GM19438 (cell line): ENCODE data around the gene THOC2.
A peak's percentile ranks its signal among the peaks of the same experiment; 100 is the strongest.
"Not testable (repeated sequence)": the region's sequence is repeated elsewhere in the genome, so short reads cannot be mapped to it uniquely, and the experiment has no call there.

ENCODE experiments used
- ATAC-seq: cut with Tn5 transposase; IDR thresholded peaks from one replicate; pipeline ENCODE4 v1.9.1; 2021; ENCODE audit warnings: low read depth; ENCODE audit not compliant: unreplicated experiment

THOC2 gene

DNA sequence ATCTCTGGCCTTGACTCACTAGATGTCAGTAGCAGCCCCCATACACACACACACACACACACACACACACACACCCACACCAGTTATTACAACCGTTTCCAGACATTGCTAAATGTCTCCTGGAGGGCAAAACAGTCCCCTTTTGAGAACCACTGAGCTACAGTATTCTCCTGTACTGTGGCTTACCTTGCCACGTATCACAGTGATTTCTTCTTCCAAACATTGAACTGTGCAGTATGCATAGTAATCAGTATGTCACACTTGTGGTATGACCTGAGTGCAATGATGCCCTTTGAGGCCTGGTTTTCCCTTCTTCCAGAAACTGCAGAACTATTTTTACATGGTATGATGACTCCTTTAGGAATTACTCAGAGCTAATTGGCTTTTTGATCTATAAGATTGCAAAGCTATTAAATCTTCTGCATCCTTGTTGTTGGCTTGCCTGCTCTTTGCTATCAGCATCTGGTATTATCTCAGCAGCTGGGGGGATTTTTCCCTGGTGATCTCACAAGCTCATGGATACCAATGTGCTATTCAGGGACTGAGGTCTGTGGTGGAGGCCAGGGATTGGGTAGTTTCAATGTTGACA lies 3.6 kb upstream of the THOC2 start:
- ATAC-seq = no peak

DNA sequence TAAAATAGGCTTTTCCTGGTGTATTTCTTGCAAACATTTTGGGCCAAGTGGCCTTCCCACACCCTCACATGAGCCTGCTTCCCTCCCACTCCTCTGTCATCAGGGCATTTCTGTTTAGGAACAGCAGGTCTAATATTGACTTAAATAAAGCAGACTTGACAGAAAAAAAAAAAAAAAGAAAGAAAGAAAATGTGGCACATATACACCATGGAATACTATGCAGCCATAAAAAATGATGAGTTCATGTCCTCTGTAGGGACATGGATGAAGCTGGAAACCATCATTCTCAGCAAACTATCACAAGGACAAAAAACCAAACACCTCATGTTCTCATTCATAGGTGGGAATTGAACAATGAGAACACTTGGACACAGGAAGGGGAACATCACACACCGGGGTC lies 2.3 kb upstream of the THOC2 start:
- not testable (repeated sequence) for ATAC-seq

DNA sequence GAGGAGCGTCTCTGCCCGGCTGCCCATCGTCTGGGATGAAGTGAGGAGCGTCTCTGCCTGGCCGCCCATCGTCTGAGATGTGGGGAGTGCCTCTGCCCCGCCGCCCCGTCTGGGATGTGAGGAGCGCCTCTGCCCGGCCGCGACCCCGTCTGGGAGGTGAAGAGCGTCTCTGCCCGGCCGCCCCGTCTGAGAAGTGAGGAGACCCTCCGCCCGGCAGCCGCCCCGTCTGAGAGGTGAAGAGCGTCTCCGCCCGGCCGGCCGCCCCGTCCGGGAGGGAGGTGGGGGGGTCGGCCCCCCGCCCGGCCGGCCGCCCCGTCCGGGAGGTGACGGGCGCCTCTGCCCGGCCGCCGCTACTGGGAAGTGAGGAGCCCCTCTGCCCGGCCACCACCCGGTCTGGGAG lies 1.2 kb upstream of the THOC2 start:
- ATAC-seq = not testable (repeated sequence)

DNA sequence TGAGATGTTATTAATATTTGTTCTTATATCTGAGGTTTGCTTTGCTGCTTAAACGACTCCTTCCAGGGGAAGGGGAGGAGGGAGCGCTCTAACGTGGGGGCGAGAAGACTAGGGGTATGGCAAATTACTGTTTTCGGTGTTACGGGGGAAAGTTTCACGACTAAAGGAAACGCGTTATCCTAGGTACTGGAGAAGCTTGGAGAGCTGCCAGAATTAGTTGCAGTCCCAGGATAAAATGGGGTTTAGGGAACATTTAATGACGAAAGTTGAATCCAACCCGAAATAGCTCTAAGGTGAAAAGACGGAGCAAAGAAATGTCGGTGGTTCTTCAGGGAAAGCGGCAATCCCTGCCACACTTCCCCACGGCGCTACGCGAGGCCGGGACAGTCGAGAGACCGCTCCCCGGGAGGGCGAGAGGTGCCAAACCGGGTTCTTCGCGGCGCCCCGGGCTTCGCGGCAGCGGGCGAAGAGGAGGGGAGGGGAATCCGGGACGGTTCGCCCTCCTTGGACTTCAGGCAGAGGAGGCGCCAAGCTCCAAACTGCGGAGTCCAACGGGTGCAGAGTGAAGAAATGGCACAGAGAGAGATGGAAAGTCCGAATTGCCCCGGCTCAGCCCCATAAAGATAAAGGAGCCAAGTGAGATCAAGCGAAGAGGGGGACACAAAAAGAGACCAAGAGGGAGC lies 724 bp downstream of the THOC2 start:
- peak; percentile 9 for ATAC-seq

DNA sequence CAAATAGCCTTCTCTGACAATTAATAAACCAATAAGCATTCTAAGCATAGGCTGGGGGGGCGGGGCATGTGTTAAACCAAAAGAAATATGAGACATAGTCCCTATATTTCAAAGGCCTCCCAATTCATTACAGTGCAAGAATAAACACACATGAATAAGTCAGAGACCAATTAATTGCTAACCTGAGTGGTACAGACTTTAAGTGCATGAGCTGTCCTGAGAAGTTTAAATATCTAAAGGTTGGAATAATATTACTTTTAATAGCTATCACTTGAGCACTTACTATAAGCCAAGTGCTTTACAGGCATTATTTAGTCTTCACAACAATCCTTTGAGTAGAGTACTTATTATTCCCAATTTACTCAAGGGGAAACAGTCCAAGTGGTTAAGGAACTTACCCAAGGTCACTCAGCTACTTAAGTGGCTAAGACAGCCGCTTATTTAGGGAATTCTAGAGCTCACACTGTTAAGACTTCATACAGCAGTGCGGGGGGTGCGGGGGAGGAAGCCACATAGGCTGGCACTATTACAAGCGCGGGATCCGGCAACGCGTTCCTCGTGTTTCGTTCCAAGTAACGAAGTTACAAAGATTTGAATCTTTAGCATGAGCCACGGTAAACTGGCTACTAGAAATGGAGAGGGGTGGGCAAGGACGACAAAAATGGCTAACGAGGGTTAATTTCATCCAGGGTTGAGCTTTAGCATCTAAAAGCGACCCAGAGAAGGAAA lies 1.4 kb downstream of the THOC2 start:
- no peak for ATAC-seq

DNA sequence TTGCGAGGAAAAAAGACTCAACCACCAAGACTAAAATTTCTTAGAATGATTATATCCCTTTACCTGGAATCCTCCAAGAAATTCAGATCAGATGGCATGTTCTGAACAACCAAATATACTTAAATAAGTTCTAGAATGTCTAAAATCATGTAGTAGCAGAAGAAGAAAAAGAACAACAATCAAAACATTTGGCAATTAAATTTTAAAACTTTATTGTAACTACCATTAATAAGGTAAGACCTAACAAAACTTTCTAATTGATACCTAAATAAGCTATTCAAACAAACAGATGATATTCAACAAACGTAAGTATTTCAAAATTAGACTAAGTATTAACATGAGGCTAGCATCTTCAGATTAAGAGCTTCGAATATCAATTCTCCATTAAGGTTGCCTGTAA lies 4.3 kb downstream of the THOC2 start:
- no peak for ATAC-seq

DNA sequence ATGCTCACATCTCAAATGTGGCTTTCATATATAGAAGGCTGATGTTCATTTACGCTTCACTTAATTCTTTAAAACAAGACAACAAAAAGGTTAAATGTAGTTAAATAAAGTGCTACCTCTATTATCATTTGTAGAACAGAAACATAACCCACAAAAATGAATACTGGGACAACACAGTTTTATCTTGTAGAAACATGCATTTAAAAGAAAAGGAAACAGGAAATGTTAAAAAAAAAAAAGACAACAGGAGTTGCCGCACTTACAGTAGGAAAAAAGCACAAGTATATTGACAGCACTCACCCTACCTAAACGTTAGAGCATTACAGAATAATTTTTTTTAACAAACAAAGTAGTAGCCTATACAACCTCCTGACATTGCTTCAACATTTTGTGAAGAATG lies 4.8 kb downstream of the THOC2 start:
- no peak for ATAC-seq

DNA sequence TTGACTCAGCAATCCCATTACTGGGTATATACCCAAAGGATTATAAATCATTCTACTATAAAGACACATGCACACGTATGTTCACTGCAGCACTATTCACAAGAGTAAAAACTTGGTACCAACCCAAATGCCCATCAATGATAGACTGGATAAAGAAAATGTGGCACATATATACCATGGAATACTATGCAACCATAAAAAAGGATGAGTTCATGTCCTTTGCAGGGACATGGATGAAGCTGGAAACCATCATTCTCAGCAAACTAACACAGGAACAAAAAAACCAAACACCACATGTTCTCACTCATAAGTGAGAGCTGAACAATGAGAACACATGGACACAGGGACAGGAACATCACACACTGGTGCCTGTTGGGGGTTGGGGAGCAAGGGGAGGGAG lies 10.7 kb downstream of the THOC2 start:
- not testable (repeated sequence) for ATAC-seq

DNA sequence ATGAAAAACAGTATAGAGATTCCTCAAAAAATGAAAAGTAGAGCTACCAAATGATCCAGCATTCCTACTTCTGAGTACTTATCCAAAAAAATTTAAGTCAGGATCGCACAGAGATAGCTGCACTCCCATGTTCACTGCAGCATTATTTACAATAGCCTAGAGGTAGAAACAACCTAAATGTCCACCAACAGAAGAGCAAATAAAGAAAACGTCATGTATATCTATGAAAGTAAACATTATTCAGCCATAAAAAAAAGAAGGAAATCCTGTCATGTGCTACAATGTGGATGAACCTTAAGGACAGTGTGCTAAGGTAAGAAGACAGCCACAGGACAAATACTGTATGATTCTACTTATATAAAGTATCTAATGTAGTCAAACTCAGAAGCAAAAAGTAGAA lies 12.4 kb downstream of the THOC2 start:
- no peak for ATAC-seq

DNA sequence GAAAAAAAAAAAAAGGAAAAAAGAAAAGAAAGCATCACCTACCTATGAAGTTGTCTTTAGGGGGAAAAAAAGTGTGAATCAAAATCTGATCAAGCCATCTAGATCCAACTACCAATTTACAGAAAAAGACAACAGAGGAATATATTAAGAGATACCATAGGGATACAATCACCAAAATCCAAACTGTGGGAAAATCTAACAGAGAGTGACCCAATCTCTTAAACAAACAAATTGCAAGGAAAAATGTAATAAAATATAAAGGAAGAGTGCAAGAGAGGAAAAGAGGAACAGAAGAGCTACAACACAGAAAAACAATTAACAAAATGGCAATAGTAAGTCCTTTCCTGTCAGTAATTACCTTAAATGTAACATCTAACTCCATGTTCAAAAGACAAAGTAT lies 19.0 kb downstream of the THOC2 start:
- no peak for ATAC-seq

DNA sequence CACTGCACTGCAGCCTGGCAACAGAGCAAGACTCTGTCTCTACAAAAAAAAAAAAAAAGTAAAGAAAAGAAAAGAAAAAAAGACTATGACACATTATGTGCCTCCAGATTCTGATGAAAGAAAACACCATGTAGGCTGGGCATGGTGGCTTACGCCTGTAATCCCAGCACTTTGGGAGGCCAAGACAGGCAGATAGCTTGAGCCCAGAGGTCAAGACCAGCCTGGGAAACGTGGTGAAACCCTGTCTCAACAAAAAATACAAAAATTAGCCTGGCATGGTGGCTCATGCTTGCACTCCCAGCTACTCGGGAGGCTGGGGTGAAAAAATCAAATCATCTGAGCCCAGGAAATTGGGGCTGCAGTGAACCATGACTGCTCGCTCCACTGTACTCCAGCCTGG lies 19.4 kb downstream of the THOC2 start:
- no peak for ATAC-seq

DNA sequence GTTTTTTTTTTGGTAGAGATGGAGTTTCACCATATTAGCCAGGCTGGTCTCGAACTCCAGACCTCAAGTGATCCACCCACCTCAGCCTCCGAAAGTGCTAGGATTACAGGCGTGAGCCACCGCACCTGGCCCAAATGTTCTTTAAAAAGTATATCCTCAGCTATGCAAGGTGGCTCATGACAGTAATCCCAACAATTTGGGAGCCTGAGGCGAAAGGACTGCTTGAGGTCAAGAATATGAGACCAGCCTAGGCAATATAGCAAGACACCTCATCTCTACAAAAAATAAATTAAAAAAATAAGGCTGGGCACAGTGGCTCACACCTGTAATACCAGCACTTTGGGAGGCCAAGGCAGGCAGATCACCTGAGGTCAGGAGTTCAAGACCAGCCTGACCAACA lies 21.7 kb downstream of the THOC2 start:
- ATAC-seq = not testable (repeated sequence)

DNA sequence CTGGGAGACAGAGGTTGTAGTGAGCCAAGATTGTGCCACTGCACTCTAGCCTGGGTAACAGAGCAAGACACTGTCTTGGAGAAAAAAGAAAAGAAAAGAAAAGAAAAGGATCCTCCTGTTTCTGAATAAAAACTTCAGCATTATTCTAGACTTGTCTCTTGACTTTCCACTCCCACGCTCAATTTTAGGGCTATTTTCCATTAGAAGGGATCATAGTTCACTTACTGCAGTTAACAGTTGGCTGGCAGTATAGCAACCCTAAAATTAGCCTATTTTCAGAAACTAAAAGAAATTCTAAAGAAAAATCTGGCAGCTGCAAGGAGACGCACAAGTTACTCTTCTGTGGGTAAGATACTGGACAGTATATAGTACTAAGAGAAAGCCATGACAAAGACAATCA lies 28.1 kb downstream of the THOC2 start:
- no peak for ATAC-seq

DNA sequence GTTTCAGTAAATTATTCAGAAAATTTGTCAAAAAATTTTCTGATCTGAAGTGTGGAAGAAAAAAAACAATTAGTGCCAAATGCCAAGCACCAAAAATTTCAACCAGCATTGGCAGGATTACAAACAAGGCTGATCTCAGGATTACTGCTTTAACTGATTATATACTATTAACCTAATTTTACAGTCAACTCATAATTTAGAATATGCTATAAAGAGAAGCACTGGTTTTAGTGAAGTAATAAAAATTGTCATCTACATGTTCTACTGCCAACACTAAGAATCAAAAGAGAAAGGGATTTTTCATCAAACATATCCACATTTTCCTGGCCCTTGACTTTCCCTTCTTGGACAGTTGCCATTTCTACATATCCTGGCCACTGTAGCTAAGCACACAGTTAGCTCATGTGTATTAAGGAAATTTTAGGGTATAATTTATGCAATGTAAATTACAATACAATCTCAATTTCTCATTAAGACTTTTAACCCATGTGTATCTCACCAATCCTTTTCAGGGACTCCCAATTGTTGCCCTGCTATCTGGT lies 33.8 kb downstream of the THOC2 start:
- no peak for ATAC-seq

DNA sequence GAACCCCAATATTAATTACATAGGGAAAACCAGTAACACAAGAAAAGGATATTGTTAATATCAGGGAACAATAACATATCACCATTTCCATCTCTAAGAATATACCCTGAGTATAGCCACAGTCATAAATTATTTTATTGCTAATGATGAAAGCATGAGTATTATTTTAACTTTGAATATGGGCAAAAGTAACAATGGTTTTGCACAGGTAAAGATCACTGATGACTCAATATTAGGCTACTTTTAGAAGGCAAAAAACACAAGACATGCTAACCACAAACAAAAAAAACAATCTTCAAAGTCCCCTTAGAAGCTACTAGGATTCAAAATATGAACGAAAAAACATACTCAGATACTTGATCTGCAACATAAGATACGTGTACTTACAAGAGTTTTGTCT lies 36.5 kb downstream of the THOC2 start:
- no peak for ATAC-seq

DNA sequence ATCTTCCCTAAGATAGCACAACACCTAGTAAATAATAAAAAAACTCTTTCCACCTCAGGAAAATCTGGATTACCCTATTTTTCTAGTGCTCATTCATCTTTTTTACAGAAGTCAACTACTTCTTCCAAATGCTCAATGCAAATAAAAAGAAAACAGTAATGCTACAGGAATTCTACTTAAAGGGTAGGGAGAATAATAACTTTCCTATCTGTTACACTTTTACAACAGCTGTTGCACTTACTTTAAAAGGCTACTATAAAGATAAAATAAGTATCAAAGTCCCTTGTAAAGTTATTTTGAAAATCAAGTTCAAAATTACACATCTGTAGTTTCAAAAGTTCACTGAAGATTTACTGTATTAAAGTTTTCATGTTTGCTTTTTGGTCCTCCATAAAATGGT lies 37.6 kb downstream of the THOC2 start:
- ATAC-seq = no peak

DNA sequence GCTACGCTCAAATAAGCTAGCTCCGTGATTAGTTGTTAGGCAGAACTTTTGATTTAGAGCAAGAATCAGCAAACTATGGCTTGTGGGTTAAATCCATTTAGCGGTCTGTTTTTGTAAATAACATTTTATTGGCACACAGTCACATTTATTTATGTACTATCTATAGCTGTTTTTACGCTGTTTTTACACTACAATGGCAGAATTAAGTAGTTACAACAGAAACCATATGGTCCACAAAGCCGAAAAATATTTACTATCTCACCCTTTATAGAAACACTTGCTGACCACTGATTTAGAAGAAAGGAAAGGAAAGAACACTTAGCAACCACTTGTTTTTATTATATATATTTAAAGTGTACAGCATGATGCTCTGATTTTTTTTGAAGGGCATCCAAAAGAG lies 41.1 kb downstream of the THOC2 start:
- no peak for ATAC-seq

DNA sequence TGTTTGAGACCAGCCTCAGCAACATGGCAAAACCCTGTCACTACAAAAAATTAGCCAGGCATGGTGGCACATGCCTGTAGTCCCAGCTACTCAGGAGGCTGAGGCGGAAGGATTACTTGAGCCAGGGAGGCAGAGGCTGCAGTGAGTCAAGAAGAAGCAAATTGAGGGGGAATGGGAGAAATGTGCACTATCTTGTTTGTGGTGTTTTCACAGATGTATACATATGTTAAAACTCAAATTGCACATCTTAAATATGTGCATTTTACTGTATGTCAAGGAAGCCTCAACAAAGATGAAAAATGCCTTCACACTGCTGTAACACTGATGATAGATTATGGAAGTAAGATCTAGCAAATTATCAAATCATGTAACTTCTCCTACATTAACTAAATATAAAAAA lies 44.3 kb downstream of the THOC2 start:
- no peak for ATAC-seq

DNA sequence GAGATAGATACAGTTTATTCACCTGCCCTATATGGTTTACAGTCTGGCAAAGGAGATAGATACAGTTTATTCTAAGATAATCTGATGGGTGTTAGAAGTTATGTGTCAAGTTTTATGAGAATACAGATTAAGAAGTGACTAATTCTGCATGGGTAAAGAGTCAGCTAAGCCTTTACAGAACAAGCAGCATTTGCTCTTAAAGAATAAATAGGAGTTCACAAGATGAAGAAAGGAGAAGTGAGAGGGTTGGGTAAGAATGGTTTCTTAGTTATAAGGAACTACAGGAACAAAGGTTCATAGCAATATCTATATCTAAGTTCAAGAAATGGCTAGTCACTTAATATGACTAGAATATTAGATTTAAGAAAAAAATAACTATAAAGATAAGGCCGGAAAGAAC lies 47.6 kb downstream of the THOC2 start:
- no peak for ATAC-seq

DNA sequence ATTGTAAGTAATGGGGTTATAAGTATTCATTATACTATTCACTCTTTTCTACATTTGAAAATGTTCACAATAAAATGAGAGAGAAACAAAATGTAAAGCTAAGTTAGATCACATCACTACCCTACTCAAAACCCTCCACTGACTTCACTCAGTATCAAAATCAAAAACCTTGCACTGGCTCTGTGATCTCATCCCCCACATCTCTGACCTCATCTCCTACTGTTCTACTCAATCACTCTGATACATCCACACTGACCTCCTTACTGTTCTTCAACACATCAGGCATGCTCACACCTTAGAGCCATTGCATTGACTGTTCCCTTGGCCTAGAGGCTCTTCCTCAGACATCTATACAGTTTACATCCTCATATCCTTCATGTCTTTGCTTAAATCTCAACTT lies 50.7 kb downstream of the THOC2 start:
- no peak for ATAC-seq

DNA sequence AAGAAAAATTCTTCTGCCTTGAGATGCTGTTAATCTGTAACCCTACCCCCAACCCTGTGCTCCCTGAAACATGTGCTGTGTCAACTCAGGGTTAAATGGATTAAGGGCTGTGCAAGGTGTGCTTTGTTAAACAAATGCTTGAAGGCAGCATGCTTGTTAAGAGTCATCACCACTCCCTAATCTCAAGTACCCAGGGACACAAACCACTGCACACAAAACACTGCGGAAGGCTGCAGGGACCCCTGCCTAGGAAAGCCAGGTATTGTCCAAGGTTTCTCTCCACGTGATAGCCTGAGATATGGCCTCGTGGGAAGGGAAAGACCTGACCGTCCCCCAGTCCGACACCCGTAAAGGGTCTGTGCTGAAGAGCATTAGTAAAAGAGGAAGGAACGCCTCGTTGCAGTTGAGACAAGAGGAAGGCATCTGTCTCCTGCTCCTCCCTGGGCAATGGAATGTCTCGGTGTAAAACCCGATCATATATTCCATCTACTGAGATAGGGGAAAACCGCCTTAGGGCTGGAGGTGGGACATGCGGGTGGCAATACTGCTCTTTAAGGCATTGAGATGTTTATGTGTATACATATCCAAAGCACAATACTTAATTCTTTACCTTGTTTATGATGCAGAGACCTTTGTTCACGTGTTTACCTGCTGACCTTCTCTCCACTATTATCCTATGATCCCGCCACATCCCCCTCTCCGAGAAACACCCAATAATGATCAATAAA lies 53.0 kb downstream of the THOC2 start:
- not testable (repeated sequence) for ATAC-seq
